Measurements from ENCODE around the gene HRG. TPM values are rescaled to one million over a fixed set of nuclear protein-coding genes. Genes with fewer than 3 reads are reported as not detected.
"Not testable (repeated sequence)": the region's sequence is repeated elsewhere in the genome, so short reads cannot be mapped to it uniquely, and the experiment has no call there.

Gene HRG
- total and polyA plus RNA-seq, 2 donors (not counting 1 experiment from before 2014, with no cell fraction given): not detected

- H3K4me3 Mint-ChIP-seq; DNase-seq; intact Hi-C loops (cut with micrococcal nuclease); H3K9me3 Mint-ChIP-seq (ENCODE audit: insufficient read depth); CTCF ChIA-PET; H3K36me3 ChIP-seq (replicated peaks in 1 of 2; ENCODE audit: control extremely low read depth in 1 of 2, control insufficient read depth in 1 of 2, extremely low read depth in 1 of 2, insufficient read depth in 2 of 2, low read length in 1 of 2); H2AFZ ChIP-seq (ENCODE audit: insufficient read depth, low read depth, low read length, poor library complexity, severe bottlenecking); H3K27ac Mint-ChIP-seq; H3K4me1 Mint-ChIP-seq; POLR2A ChIA-PET; H3K27ac ChIP-seq (ENCODE audit: low read length in 2 of 2); H4K20me1 ChIP-seq (ENCODE audit: control insufficient read depth, insufficient read depth, low read length, poor library complexity, severe bottlenecking); H3K4me1 ChIP-seq (ENCODE audit: control insufficient read depth in 2 of 2, insufficient read depth in 2 of 2, low read length in 2 of 2); H3K9me3 ChIP-seq (ENCODE audit: control extremely low read depth in 1 of 3, control insufficient read depth in 2 of 3, insufficient read depth in 1 of 3, low read length in 2 of 3); H3K9ac ChIP-seq (ENCODE audit: low read length); H3K27me3 ChIP-seq (replicated peaks in 1 of 4; ENCODE audit: control extremely low read depth in 1 of 4, control insufficient read depth in 3 of 4, insufficient read depth in 4 of 4, low read length in 3 of 4); ATAC-seq (ENCODE audit: low read depth); H3K4me3 ChIP-seq (ENCODE audit: control extremely low read depth in 1 of 5, extremely low read depth in 1 of 5, insufficient read depth in 1 of 5, low read depth in 2 of 5, low read length in 4 of 5); H3K4me2 ChIP-seq (replicated peaks; ENCODE audit: low read depth, low read length, poor library complexity, severe bottlenecking); H3K79me2 ChIP-seq (ENCODE audit: control insufficient read depth, insufficient read depth, low read length): not testable (repeated sequence)
- 90% methylated on average over 2 of the region's 4 CpGs for WGBS (ENCODE audit: insufficient coverage)
- peaks cover 25% of the 10 kb centered on the region for H3K27me3 Mint-ChIP-seq
Observed at GRCh38 chr3:186710694-186711093, 44.9 kb downstream of the HRG start.

- Histone ChIP-seq H3K27ac (ENCODE audit: low read length in 2 of 2) (no peak overlapping the region), H3K4me2 (replicated peaks; ENCODE audit: low read depth, low read length, poor library complexity, severe bottlenecking) (no peak overlapping the region), H3K4me1 (ENCODE audit: control insufficient read depth in 2 of 2, insufficient read depth in 2 of 2, low read length in 2 of 2) (no peaks in the 10 kb centered on the region), H3K27me3 (replicated peaks in 1 of 4; ENCODE audit: control extremely low read depth in 1 of 4, control insufficient read depth in 3 of 4, insufficient read depth in 4 of 4, low read length in 3 of 4) (peaks cover 0 to under 1% (median 0%) of the 10 kb centered on the region in 4 experiments), H2AFZ (ENCODE audit: insufficient read depth, low read depth, low read length, poor library complexity, severe bottlenecking) (no peak overlapping the region), H3K9me3 (ENCODE audit: control extremely low read depth in 1 of 3, control insufficient read depth in 2 of 3, insufficient read depth in 1 of 3, low read length in 2 of 3) (no peaks in the 10 kb centered on the region), H3K79me2 (ENCODE audit: control insufficient read depth, insufficient read depth, low read length) (no peaks in the 10 kb centered on the region), H4K20me1 (ENCODE audit: control insufficient read depth, insufficient read depth, low read length, poor library complexity, severe bottlenecking) (no peaks in the 10 kb centered on the region), H3K9ac (ENCODE audit: low read length) (no peak overlapping the region), H3K36me3 (replicated peaks in 1 of 2; ENCODE audit: control extremely low read depth in 1 of 2, control insufficient read depth in 1 of 2, extremely low read depth in 1 of 2, insufficient read depth in 2 of 2, low read length in 1 of 2) (no peaks in the 10 kb centered on the region), H3K4me3 (ENCODE audit: control extremely low read depth in 1 of 5, extremely low read depth in 1 of 5, insufficient read depth in 1 of 5, low read depth in 2 of 5, low read length in 4 of 5) (no peak overlapping the region)
- H3K27me3 Mint-ChIP-seq: peaks cover 12% of the 10 kb centered on the region
- TF ChIP-seq CTCF (IDR thresholded peaks at IDR 0.05) (no peak), EZH2 (IDR thresholded peaks at IDR 0.05; ENCODE audit: borderline replicate concordance, insufficient read depth, low read depth, low read length, poor library complexity, severe bottlenecking) (no peak)
- no peak overlapping the region for H3K27ac Mint-ChIP-seq
- no peaks in the 10 kb centered on the region for H3K9me3 Mint-ChIP-seq (ENCODE audit: insufficient read depth)
- POLR2A ChIA-PET: no interaction called here
- H3K4me3 Mint-ChIP-seq: no peak overlapping the region
- H3K4me1 Mint-ChIP-seq: peaks cover 2% of the 10 kb centered on the region
- WGBS (ENCODE audit: insufficient coverage): 94% methylated on average over 4 of the region's 4 CpGs
- DNase-seq: no peak
- CTCF ChIA-PET: no interaction called here
- ATAC-seq (ENCODE audit: low read depth): no peak
- intact Hi-C loops (cut with micrococcal nuclease): no loop called here
Observed at GRCh38 chr3:186713499-186713898, 47.7 kb downstream of the HRG start.
